Measurements from ENCODE around the gene HNMT. TPM values are rescaled to one million over a fixed set of nuclear protein-coding genes. Genes with fewer than 3 reads are reported as not detected.

Gene HNMT
- total and polyA plus RNA-seq, 2 of the 13 experiments (the other 11 are each of a cell fraction or from before 2014, with no cell fraction given) = 279 to 309 TPM

- TF ChIP-seq FUBP1 (CRISPR knock-in tag; IDR thresholded peaks at IDR 0.05; ENCODE audit: borderline replicate concordance) (no peak), NR0B2 (CRISPR knock-in tag; IDR thresholded peaks at IDR 0.05) (no peak), FOXP4 (CRISPR knock-in tag; IDR thresholded peaks at IDR 0.05) (peak; percentile 27; the same call in 1 of the 2 replicates), AFF4 (CRISPR knock-in tag; IDR thresholded peaks at IDR 0.05) (0 out of 2 replicates have a peak, but pooled peaks have one; percentile 22), ZNF331 (CRISPR knock-in tag; IDR thresholded peaks at IDR 0.05) (0 out of 2 replicates have a peak, but pooled peaks have one; percentile 29), YY1 (IDR thresholded peaks at IDR 0.05; ENCODE audit: insufficient read depth, insufficient replicate concordance, low read depth, low read length) (peak; percentile 19), POLR2A (IDR thresholded peaks at IDR 0.05; ENCODE audit: insufficient read depth in 1 of 2, low read depth in 2 of 2, low read length in 2 of 2) (no peak), ZBED4 (CRISPR knock-in tag; IDR thresholded peaks at IDR 0.05; ENCODE audit: borderline replicate concordance) (0 out of 2 replicates have a peak, but pooled peaks have one; percentile 18), THRA (CRISPR knock-in tag; IDR thresholded peaks at IDR 0.05; ENCODE audit: borderline replicate concordance) (0 out of 2 replicates have a peak, but pooled peaks have one; percentile 2), POGZ (CRISPR knock-in tag; IDR thresholded peaks at IDR 0.05) (peak; percentile 69; the same call in 1 of the 2 replicates), HMG20A (CRISPR knock-in tag; IDR thresholded peaks at IDR 0.05; ENCODE audit: borderline replicate concordance) (peak; percentile 53; the same call in 1 of the 2 replicates), ZNF124 (CRISPR knock-in tag; IDR thresholded peaks at IDR 0.05) (no peak; the same call in 1 of the 2 replicates), ZSCAN20 (CRISPR knock-in tag; IDR thresholded peaks at IDR 0.05; ENCODE audit: borderline replicate concordance) (no peak), FOXJ3 (CRISPR knock-in tag; IDR thresholded peaks at IDR 0.05; ENCODE audit: borderline replicate concordance) (peak; percentile 45; the same call in 1 of the 2 replicates)
These were observed 16.4 kb upstream of the HNMT start (continued) for GRCh38 chr2:137947728-137948336.

Measured in HepG2 (cell line).